GM11168 (cell line): Measurements from ENCODE around the gene ARHGAP26.

ENCODE experiments used
- in situ Hi-C: fragments of 300-500 bp; cut with MboI; formaldehyde crosslinking; loops from one replicate; pipeline ENCODE4 v1.12.0; 2022; ENCODE audit warnings: low sequenced_read_pairs; ENCODE audit not compliant: unreplicated experiment

ARHGAP26 gene

GRCh38 chr5:143062379-143062778 lies 292.2 kb downstream of the ARHGAP26 start:
- in situ Hi-C loops = no loop called here

- in situ Hi-C loops = no loop called here
These were observed 293.2 kb downstream of the ARHGAP26 start for GRCh38 chr5:143063175-143063970.

GRCh38 chr5:143064218-143064641 lies 294.1 kb downstream of the ARHGAP26 start:
- in situ Hi-C loops = no loop called here

GRCh38 chr5:143064676-143065075 lies 294.5 kb downstream of the ARHGAP26 start:
- in situ Hi-C loops = no loop called here

- in situ Hi-C loops = no loop called here
These were observed 295.2 kb downstream of the ARHGAP26 start for GRCh38 chr5:143065185-143065965.

- in situ Hi-C loops = no loop called here
These were observed 295.9 kb downstream of the ARHGAP26 start for GRCh38 chr5:143065996-143066522.

GRCh38 chr5:143066556-143067281 lies 296.5 kb downstream of the ARHGAP26 start:
- in situ Hi-C loops = no loop called here

GRCh38 chr5:143068712-143069111 lies 298.5 kb downstream of the ARHGAP26 start:
- in situ Hi-C loops = no loop called here

- in situ Hi-C loops = no loop called here
These were observed 301.8 kb downstream of the ARHGAP26 start for GRCh38 chr5:143071927-143072326.

- in situ Hi-C loops = no loop called here
These were observed 302.6 kb downstream of the ARHGAP26 start for GRCh38 chr5:143072734-143073133.

- in situ Hi-C loops = no loop called here
These were observed 303.6 kb downstream of the ARHGAP26 start for GRCh38 chr5:143073766-143074165.

GRCh38 chr5:143074414-143074996 lies 304.3 kb downstream of the ARHGAP26 start:
- in situ Hi-C loops = no loop called here

- in situ Hi-C loops = no loop called here
These were observed 306.2 kb downstream of the ARHGAP26 start for GRCh38 chr5:143076377-143076776.

GRCh38 chr5:143077453-143078103 lies 307.4 kb downstream of the ARHGAP26 start:
- in situ Hi-C loops = no loop called here

GRCh38 chr5:143078313-143078712 lies 308.1 kb downstream of the ARHGAP26 start:
- in situ Hi-C loops = no loop called here

- in situ Hi-C loops = no loop called here
These were observed 308.8 kb downstream of the ARHGAP26 start for GRCh38 chr5:143078971-143079370.

GRCh38 chr5:143080407-143080806 lies 310.2 kb downstream of the ARHGAP26 start:
- in situ Hi-C loops = no loop called here

- in situ Hi-C loops = no loop called here
These were observed 310.8 kb downstream of the ARHGAP26 start for GRCh38 chr5:143080982-143081381.

- in situ Hi-C loops = no loop called here
These were observed 312.8 kb downstream of the ARHGAP26 start for GRCh38 chr5:143083006-143083405.

- in situ Hi-C loops = no loop called here
These were observed 314.2 kb downstream of the ARHGAP26 start for GRCh38 chr5:143084407-143084806.
